IMR-90 (cell line): ENCODE results near the gene SAG. TPM values are rescaled to one million over a fixed set of nuclear protein-coding genes. Genes with fewer than 3 reads are reported as not detected.

Source experiments
- ATAC-seq: fragments of 200-7000 bp; cut with Tn5 transposase; 2 replicates; pipeline ENCODE4 v1.9.1; 2020; ENCODE audit warnings: low read depth, mild to moderate bottlenecking, moderate library complexity
- BruUV-seq: library from RNA; stranded (reverse); fragments of 400-500 nt; replicated peaks from 2 replicates; lab custom pipeline; 2021; lab: Mats Ljungman, UMichigan
- CTCF ChIA-PET: fragments of 300-600 bp; formaldehyde crosslinking; extraction: SDS; loops from one replicate; lab custom pipeline; 2021; ENCODE audit warnings: antibody characterized with exemption; lab: Yijun Ruan, JAX
- POLR2A ChIA-PET: fragments of 300-600 bp; sonication (Branson Sonifier 250); formaldehyde crosslinking; loops from one replicate; lab custom pipeline; 2022; ENCODE audit warnings: antibody characterized with exemption; ENCODE audit not compliant: unreplicated experiment; lab: Charles Lee
- DNase-seq: peaks from one replicate; pipeline ENCODE4 v3.0.0; 2013
- H2AFZ ChIP-seq: replicated peaks from 2 replicates; pipeline ENCODE3; 2013; ENCODE audit warnings: low read length, mild to moderate bottlenecking; ENCODE audit not compliant: poor library complexity
- H2AK5ac ChIP-seq: 2 replicates; pipeline ENCODE4 v1.6.1; 2013; ENCODE audit warnings: low read depth, low read length, inconsistent platforms
- H2AK9ac ChIP-seq: replicated peaks from 2 replicates; pipeline ENCODE3; 2013; ENCODE audit warnings: mild to moderate bottlenecking, low read depth, low read length, moderate library complexity; ENCODE audit not compliant: poor library complexity
- H2BK120ac ChIP-seq: 2 replicates; pipeline ENCODE4 v1.6.1; 2013; ENCODE audit warnings: low read depth, low read length, inconsistent platforms
- H2BK15ac ChIP-seq: 3 replicates; pipeline ENCODE4 v1.6.1; 2013; ENCODE audit warnings: low read depth, low read length, inconsistent platforms
- H2BK20ac ChIP-seq: 2 replicates; pipeline ENCODE4 v1.6.1; 2013; ENCODE audit warnings: low read depth, mild to moderate bottlenecking, inconsistent platforms, low read length, moderate library complexity
- H2BK5ac ChIP-seq: 2 replicates; pipeline ENCODE4 v1.6.1; 2013; ENCODE audit warnings: mild to moderate bottlenecking, low read depth, low read length, inconsistent platforms; ENCODE audit not compliant: poor library complexity, severe bottlenecking
- H3K14ac ChIP-seq: replicated peaks from 2 replicates; pipeline ENCODE4 v1.6.1; 2013; ENCODE audit warnings: low read depth, low read length, inconsistent platforms
- H3K18ac ChIP-seq: 2 replicates; pipeline ENCODE4 v1.6.1; 2013; ENCODE audit warnings: low read depth, low read length, control low read depth
- H3K23ac ChIP-seq: 2 replicates; pipeline ENCODE4 v1.6.1; 2013; ENCODE audit warnings: low read depth, low read length, inconsistent platforms
- H3K27ac ChIP-seq: 2 replicates; pipeline ENCODE4 v1.5.1; 2013; ENCODE audit warnings: mild to moderate bottlenecking, control low read depth, low read length; ENCODE audit not compliant: insufficient read depth
- H3K27me3 ChIP-seq: 2 replicates; pipeline ENCODE4 v1.6.1; 2013; ENCODE audit warnings: low read length; ENCODE audit not compliant: control insufficient read depth, insufficient read depth
- H3K36me3 ChIP-seq: 2 replicates; pipeline ENCODE4 v1.6.1; 2013; ENCODE audit warnings: low read length, mixed read lengths; ENCODE audit not compliant: control insufficient read depth, insufficient read depth
- H3K4ac ChIP-seq: 2 replicates; pipeline ENCODE4 v1.6.1; 2013; ENCODE audit warnings: low read depth, low read length, inconsistent platforms
- H3K4me1 ChIP-seq: 2 replicates; pipeline ENCODE4 v1.6.1; 2013; ENCODE audit warnings: low read length, mixed read lengths; ENCODE audit not compliant: control insufficient read depth, insufficient read depth
- H3K4me2 ChIP-seq: 2 replicates; pipeline ENCODE4 v1.6.1; 2013; ENCODE audit warnings: low read depth, mild to moderate bottlenecking, control low read depth, low read length, moderate library complexity
- H3K4me3 ChIP-seq: 2 replicates; pipeline ENCODE4 v1.5.1; 2013; ENCODE audit warnings: low read depth, mild to moderate bottlenecking, control low read depth, low read length, moderate library complexity; ENCODE audit not compliant: insufficient read depth
- H3K56ac ChIP-seq: 2 replicates; pipeline ENCODE4 v1.6.1; 2013; ENCODE audit warnings: low read length, inconsistent platforms; ENCODE audit not compliant: insufficient read depth; ENCODE audit errors: extremely low read depth
- H3K79me1 ChIP-seq, 2 experiments: 2 replicates each; pipeline ENCODE4 v1.6.1; 2013; ENCODE audit warnings: low read length in 2 of 2, inconsistent platforms in 1 of 2, low read depth in 1 of 2
- H3K9ac ChIP-seq: 2 replicates; pipeline ENCODE4 v1.6.1; 2013; ENCODE audit warnings: low read depth, low read length, control low read depth
- H3K9me1 ChIP-seq: 2 replicates; pipeline ENCODE4 v1.6.1; 2013; ENCODE audit warnings: low read length, inconsistent platforms; ENCODE audit not compliant: insufficient read depth
- H3K9me3 ChIP-seq: 2 replicates; pipeline ENCODE4 v1.6.1; 2013; ENCODE audit warnings: low read length; ENCODE audit not compliant: control insufficient read depth, insufficient read depth
- H4K20me1 ChIP-seq: 2 replicates; pipeline ENCODE4 v1.6.1; 2013; ENCODE audit warnings: low read length, inconsistent platforms; ENCODE audit not compliant: insufficient read depth
- H4K5ac ChIP-seq: 2 replicates; pipeline ENCODE4 v1.6.1; 2013; ENCODE audit warnings: mild to moderate bottlenecking, low read depth, low read length, control low read depth
- H4K8ac ChIP-seq, 2 experiments: 2 replicates each; pipeline ENCODE4 v1.6.1; 2013; ENCODE audit warnings: low read depth in 2 of 2, low read length in 2 of 2, control low read depth in 1 of 2, inconsistent platforms in 1 of 2
- H4K91ac ChIP-seq: 2 replicates; pipeline ENCODE4 v1.6.1; 2013; ENCODE audit warnings: low read depth, low read length, inconsistent platforms; ENCODE audit not compliant: insufficient read depth
- BHLHE40 ChIP-seq: fragments of 150-350 bp; IDR thresholded peaks from 2 replicates; pipeline ENCODE4 v1.6.1; 2016; ENCODE audit warnings: mild to moderate bottlenecking, low read depth, low read length
- CEBPB ChIP-seq: IDR thresholded peaks from 2 replicates; pipeline ENCODE4 v1.6.1; 2012; ENCODE audit warnings: low read depth, low read length, improper control_type of control experiment
- CHD1 ChIP-seq: IDR thresholded peaks from 2 replicates; pipeline ENCODE4 v1.6.1; 2012; ENCODE audit warnings: low read depth, low read length, improper control_type of control experiment
- MXI1 ChIP-seq: IDR thresholded peaks from 2 replicates; pipeline ENCODE4 v1.6.1; 2012; ENCODE audit warnings: low read depth, mild to moderate bottlenecking, low read length, moderate library complexity, borderline replicate concordance
- NFE2L2 ChIP-seq: fragments of 150-350 bp; IDR thresholded peaks from 2 replicates; pipeline ENCODE4 v1.6.1; 2016; ENCODE audit warnings: low read depth, mild to moderate bottlenecking, low read length
- POLR2A ChIP-seq: IDR thresholded peaks from 2 replicates; pipeline ENCODE4 v1.6.1; 2012; ENCODE audit warnings: mild to moderate bottlenecking, low read depth, low read length
- RFX5 ChIP-seq: IDR thresholded peaks from 2 replicates; pipeline ENCODE4 v1.8.0; 2012; ENCODE audit warnings: low read depth, mild to moderate bottlenecking, low read length, moderate library complexity
- SMC3 ChIP-seq: fragments of 150-350 bp; IDR thresholded peaks from 2 replicates; pipeline ENCODE4 v1.6.1; 2016; ENCODE audit warnings: low read depth, mild to moderate bottlenecking, antibody characterized with exemption, low read length, moderate library complexity
- WGBS, 2 experiments: methylation state at CpG; one replicate each; pipeline versions ENCODE4 v1.1.5 to v1.1.7; 2013; ENCODE audit warnings: missing lambda C conversion rate in 2 of 2; ENCODE audit not compliant: insufficient read length in 1 of 2; ENCODE audit errors: extremely low coverage in 2 of 2; 5-methylcytosine and 5-hydroxymethylcytosine counted together
- dilution Hi-C: fragments of 300-500 bp; cut with HindIII; formaldehyde crosslinking; loops from one replicate; pipeline ENCODE4 v1.14.3; 2018; ENCODE audit warnings: low sequenced_read_pairs; ENCODE audit not compliant: unreplicated experiment
- in situ Hi-C: fragments of 300-500 bp; cut with MboI; formaldehyde crosslinking; loops from 3 replicates; pipeline ENCODE4 v1.14.3; 2019; ENCODE audit warnings: low sequenced_read_pairs, inconsistent platforms, mixed read lengths
- intact Hi-C: fragments of 100-400 bp; cut with micrococcal nuclease; formaldehyde crosslinking; loops from 2 replicates; pipeline ENCODE4 v1.10.0; 2022
- polyA plus RNA-seq, 3 experiments: library from polyadenylated mRNA; depleted of rRNA; stranded (reverse); fragments of >200 nt; gene quantifications; 2 replicates each; pipeline ENCODE4 v1.2.3, GENCODE V29; 2012; ENCODE audit warnings: low replicate concordance in 1 of 3
- total RNA-seq: library from RNA; depleted of rRNA; stranded (reverse); fragments of >200 nt; gene quantifications from 2 replicates; pipeline ENCODE4 v1.2.3, GENCODE V29; 2012
- TF ChIP-seq, protein P1 (sequence below): conservative IDR thresholded peaks from 2 replicates; pipeline ENCODE4 v1.5.1; 2012; ENCODE audit warnings: mild to moderate bottlenecking, low read depth, low read length, improper control_type of control experiment
- TF ChIP-seq, protein P2 (sequence below): fragments of 150-350 bp; IDR thresholded peaks from 2 replicates; pipeline ENCODE4 v1.6.1; 2017; ENCODE audit warnings: mild to moderate bottlenecking, antibody characterized with exemption, low read length, low read depth
- TF ChIP-seq, protein P3 (sequence below): fragments of 150-350 bp; IDR thresholded peaks from 2 replicates; pipeline ENCODE4 v1.6.1; 2016; ENCODE audit warnings: low read depth, mild to moderate bottlenecking, low read length, moderate library complexity, borderline replicate concordance

SAG gene
- total and polyA plus RNA-seq, 2 of the 4 experiments (the other 2 are of a cell fraction), result not detected

DNA sequence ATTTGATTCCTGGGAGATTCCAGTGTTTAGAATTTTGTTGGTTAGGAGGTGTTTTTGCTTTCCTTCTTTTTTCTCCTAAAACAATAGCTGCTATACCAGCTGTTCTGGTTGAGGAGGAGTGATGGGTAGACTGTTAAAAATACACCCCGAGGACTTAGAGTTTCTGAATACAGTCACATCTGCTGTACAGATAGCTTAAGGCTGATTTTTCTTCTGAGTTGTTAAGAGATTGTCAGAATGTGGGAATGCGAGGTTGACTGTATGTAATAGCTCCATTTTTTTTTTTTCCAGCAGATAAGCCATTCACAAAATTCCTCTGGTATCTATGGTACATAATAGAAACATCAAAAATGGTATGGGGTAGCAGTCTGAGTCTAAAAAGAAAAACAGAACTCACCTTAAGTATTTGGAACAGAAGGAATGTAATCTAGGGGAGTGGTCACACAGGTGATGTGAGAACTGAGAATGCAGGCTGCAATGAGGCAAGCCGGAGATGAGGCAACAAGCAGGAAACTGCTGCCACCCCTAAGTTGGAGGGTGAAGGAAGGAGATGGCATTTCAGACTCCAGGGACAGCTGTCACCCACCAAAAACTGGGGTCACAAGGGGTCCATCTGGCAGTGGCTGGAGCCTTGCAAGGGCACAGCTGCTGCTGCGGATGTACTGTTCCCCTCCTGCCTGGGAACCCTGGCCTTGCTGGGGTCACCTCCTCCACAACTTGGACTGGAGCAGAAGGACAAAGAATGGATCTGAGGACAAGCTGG is 49.1 kb downstream of the SAG start:
- Histone ChIP-seq H3K27me3 (no peaks in the 10 kb centered on the region), H2BK20ac (no peak overlapping the region), H3K36me3 (no peaks in the 10 kb centered on the region), H3K18ac (no peak overlapping the region), H4K8ac (no peak overlapping the region), H3K4me2 (no peak overlapping the region), H2BK15ac (no peak overlapping the region), H3K23ac (peak overlapping the region; percentile 72), H3K4ac (no peak overlapping the region), H3K79me1 (peaks cover 29 to 44% of the 10 kb centered on the region in 2 experiments), H2BK120ac (no peak overlapping the region), H2AK5ac (no peak overlapping the region), H2BK5ac (no peak overlapping the region), H2AK9ac (no peak overlapping the region), H3K4me1 (peaks cover 7% of the 10 kb centered on the region), H3K9me1 (peaks cover 7% of the 10 kb centered on the region), H3K14ac (no peak overlapping the region), H4K20me1 (peaks cover 14% of the 10 kb centered on the region), H4K5ac (no peak overlapping the region), H4K91ac (no peak overlapping the region), H3K9me3 (no peaks in the 10 kb centered on the region), H3K9ac (no peak overlapping the region), H3K56ac (no peak overlapping the region), H3K4me3 (no peak overlapping the region), H2AFZ (peak overlapping the region; percentile 24), H3K27ac (no peak overlapping the region)
- dilution Hi-C loops, result no loop called here
- ATAC-seq (no peak), DNase-seq (peak; percentile 27)
- TF ChIP-seq, protein P1, sequence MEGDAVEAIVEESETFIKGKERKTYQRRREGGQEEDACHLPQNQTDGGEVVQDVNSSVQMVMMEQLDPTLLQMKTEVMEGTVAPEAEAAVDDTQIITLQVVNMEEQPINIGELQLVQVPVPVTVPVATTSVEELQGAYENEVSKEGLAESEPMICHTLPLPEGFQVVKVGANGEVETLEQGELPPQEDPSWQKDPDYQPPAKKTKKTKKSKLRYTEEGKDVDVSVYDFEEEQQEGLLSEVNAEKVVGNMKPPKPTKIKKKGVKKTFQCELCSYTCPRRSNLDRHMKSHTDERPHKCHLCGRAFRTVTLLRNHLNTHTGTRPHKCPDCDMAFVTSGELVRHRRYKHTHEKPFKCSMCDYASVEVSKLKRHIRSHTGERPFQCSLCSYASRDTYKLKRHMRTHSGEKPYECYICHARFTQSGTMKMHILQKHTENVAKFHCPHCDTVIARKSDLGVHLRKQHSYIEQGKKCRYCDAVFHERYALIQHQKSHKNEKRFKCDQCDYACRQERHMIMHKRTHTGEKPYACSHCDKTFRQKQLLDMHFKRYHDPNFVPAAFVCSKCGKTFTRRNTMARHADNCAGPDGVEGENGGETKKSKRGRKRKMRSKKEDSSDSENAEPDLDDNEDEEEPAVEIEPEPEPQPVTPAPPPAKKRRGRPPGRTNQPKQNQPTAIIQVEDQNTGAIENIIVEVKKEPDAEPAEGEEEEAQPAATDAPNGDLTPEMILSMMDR, result no peak
- TF ChIP-seq MXI1, result no peak
- no peak for TF ChIP-seq NFE2L2
- TF ChIP-seq, protein P2, sequence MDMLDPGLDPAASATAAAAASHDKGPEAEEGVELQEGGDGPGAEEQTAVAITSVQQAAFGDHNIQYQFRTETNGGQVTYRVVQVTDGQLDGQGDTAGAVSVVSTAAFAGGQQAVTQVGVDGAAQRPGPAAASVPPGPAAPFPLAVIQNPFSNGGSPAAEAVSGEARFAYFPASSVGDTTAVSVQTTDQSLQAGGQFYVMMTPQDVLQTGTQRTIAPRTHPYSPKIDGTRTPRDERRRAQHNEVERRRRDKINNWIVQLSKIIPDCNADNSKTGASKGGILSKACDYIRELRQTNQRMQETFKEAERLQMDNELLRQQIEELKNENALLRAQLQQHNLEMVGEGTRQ, result no peak
- no peak for TF ChIP-seq CHD1
- no peak for TF ChIP-seq RFX5
- TF ChIP-seq SMC3, result no peak
- no peak for TF ChIP-seq BHLHE40
- no peak for TF ChIP-seq POLR2A
- no peak for TF ChIP-seq CEBPB
- TF ChIP-seq, protein P3, sequence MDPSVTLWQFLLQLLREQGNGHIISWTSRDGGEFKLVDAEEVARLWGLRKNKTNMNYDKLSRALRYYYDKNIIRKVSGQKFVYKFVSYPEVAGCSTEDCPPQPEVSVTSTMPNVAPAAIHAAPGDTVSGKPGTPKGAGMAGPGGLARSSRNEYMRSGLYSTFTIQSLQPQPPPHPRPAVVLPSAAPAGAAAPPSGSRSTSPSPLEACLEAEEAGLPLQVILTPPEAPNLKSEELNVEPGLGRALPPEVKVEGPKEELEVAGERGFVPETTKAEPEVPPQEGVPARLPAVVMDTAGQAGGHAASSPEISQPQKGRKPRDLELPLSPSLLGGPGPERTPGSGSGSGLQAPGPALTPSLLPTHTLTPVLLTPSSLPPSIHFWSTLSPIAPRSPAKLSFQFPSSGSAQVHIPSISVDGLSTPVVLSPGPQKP, result no peak
- 100% methylated on average over 2 of the region's 4 CpGs; no CpG with 5 or more reads in 1 of the 2 experiments for WGBS, 2 experiments
- intact Hi-C loops, result no loop called here
- ChIA-PET CTCF (interaction anchor here (0.6 to 1.2 kb wide), 3 partner anchors 51 to 355 kb away, joined by 3 to 5 read pairs (median 3); no protein-coding TSS in a partner anchor), POLR2A (interaction anchor here (0.6 kb wide), 2 partner anchors 20 to 1260 kb away, joined by 3 to 4 read pairs; no protein-coding TSS in a partner anchor)
- BruUV-seq, result no TSS peak
- in situ Hi-C loops, result no loop called here
